Upper lobe of left lung (tissue), 6 donors: ENCODE data around the gene UBR2. TPM values are rescaled to one million over a fixed set of nuclear protein-coding genes. Genes with fewer than 3 reads are reported as not detected.

Experiments
- ATAC-seq, 2 donors: fragments of 200-7000 bp; cut with Tn5 transposase; one replicate each; pipeline ENCODE4 v1.9.1; 2022; ENCODE audit warnings: mild to moderate bottlenecking in 2 of 2, moderate library complexity in 2 of 2; ENCODE audit not compliant: low FRiP score in 2 of 2
- DNase-seq, 2 donors: peaks; one replicate each; pipeline ENCODE4 v3.0.0-alpha.2; 2019 to 2020
- H3K27ac ChIP-seq, 4 donors: fragments of 200-600 bp; sonication (generic); one replicate each; pipeline ENCODE4 v1.5.1; 2016 to 2019
- H3K27me3 ChIP-seq, 4 donors: fragments of 200-600 bp; sonication (generic); one replicate each; pipeline ENCODE4 v1.5.1; 2017 to 2019
- H3K36me3 ChIP-seq, 4 donors: fragments of 200-600 bp; sonication (generic); one replicate each; pipeline ENCODE4 v1.5.1; 2016 to 2019
- H3K4me1 ChIP-seq, 4 donors: fragments of 200-600 bp; sonication (generic); one replicate each; pipeline ENCODE4 v1.5.1; 2018 to 2019
- H3K4me3 ChIP-seq, 4 donors: fragments of 200-600 bp; sonication (generic); one replicate each; pipeline ENCODE4 v1.5.1; 2017 to 2019; ENCODE audit warnings: mild to moderate bottlenecking in 2 of 4, moderate library complexity in 1 of 4
- H3K9me3 ChIP-seq, 4 donors: fragments of 200-600 bp; sonication (generic); one replicate each; pipeline ENCODE4 v1.5.1; 2018 to 2019
- CTCF ChIP-seq, 6 experiments: fragments of 450-650 bp in 4 of 6; fragments of 200-600 bp in 2 of 6; sonication (generic) in 2 of 6; IDR thresholded peaks; one replicate each; pipeline ENCODE4 v1.5.1; 2016 to 2019; ENCODE audit warnings: antibody characterized with exemption in 6 of 6
- EP300 ChIP-seq, 4 donors: sonication (generic); formaldehyde crosslinking; IDR thresholded peaks; one replicate each; pipeline ENCODE4 v1.5.1; 2017; ENCODE audit warnings: antibody characterized with exemption in 4 of 4, control low read depth in 2 of 4
- POLR2A ChIP-seq, 4 donors: fragments of 450-650 bp; IDR thresholded peaks; one replicate each; pipeline ENCODE4 v1.5.1; 2016 to 2017; ENCODE audit warnings: antibody characterized with exemption in 4 of 4, mild to moderate bottlenecking in 2 of 4
- POLR2AphosphoS5 ChIP-seq, 2 donors: sonication (generic); formaldehyde crosslinking; IDR thresholded peaks; one replicate each; pipeline ENCODE4 v1.5.1; 2017; ENCODE audit warnings: antibody characterized with exemption in 2 of 2
- WGBS, 2 donors: methylation state at CpG; one replicate each; pipeline ENCODE4 v1.1.5; 2017 to 2018; 5-methylcytosine and 5-hydroxymethylcytosine counted together
- total RNA-seq, 6 donors: library from RNA; depleted of rRNA in 4 of 6; stranded (reverse); fragments of >200 nt in 4 of 6; gene quantifications; one replicate each; pipeline versions ENCODE4 v1.1.0 to v1.2.1, GENCODE V29; 2016 to 2021
- donor health status: DM: no; HTN: no; CAD: no; lungs with moderate emphysema.
- donor health status: DM: no; HTN: yes; CAD: no; lungs with severe emphysema.

Gene UBR2
- total RNA-seq, 6 donors from 2014 or later, result 20.3 to 44.3 (median 32.8) TPM

GRCh38 chr6:42692137-42692911 is 128.5 kb downstream of the UBR2 start:
- peaks cover 0 to 34% (median 12%) of the 10 kb centered on the region in 4 donors for H3K4me1 ChIP-seq
- TF ChIP-seq CTCF (IDR thresholded peaks at IDR 0.05), result no peak
- TF ChIP-seq EP300 (IDR thresholded peaks at IDR 0.05), result no peak
- no peak for TF ChIP-seq POLR2AphosphoS5 (IDR thresholded peaks at IDR 0.05)
- no peak for TF ChIP-seq POLR2A (IDR thresholded peaks at IDR 0.05)
- H3K36me3 ChIP-seq, result peaks cover 17 to 73% (median 39%) of the 10 kb centered on the region in 4 donors
- H3K4me3 ChIP-seq, result no peak overlapping the region
- 73 to 74% methylated on average over 4 of the region's 4 CpGs for WGBS, 2 donors
- ATAC-seq (peak in 1 of 2 donors; percentile 67), DNase-seq (peak in 1 of 2 donors; percentile 38)
- no peaks in the 10 kb centered on the region for H3K27me3 ChIP-seq
- H3K9me3 ChIP-seq, result no peaks in the 10 kb centered on the region
- peak overlapping the region; percentile 11 to 72 (median 40) for H3K27ac ChIP-seq

- Histone ChIP-seq H3K36me3 (peaks cover 17 to 59% (median 28%) of the 10 kb centered on the region in 4 donors), H3K9me3 (no peaks in the 10 kb centered on the region), H3K27ac (peak overlapping the region in 3 of 4 donors; percentile 21 to 72 (median 67)), H3K4me3 (no peak overlapping the region), H3K27me3 (no peaks in the 10 kb centered on the region), H3K4me1 (peaks cover 0 to 34% (median 12%) of the 10 kb centered on the region in 4 donors)
- 89 to 96% methylated on average over 2 of the region's 2 CpGs for WGBS, 2 donors
- DNase-seq, result no peak
- TF ChIP-seq EP300 (IDR thresholded peaks at IDR 0.05), result no peak
- TF ChIP-seq POLR2A (IDR thresholded peaks at IDR 0.05), result no peak
- TF ChIP-seq CTCF (IDR thresholded peaks at IDR 0.05), result no peak
- TF ChIP-seq POLR2AphosphoS5 (IDR thresholded peaks at IDR 0.05), result no peak
- ATAC-seq, result no peak
These were observed 130.0 kb downstream of the UBR2 start for GRCh38 chr6:42693725-42694323.

DNA sequence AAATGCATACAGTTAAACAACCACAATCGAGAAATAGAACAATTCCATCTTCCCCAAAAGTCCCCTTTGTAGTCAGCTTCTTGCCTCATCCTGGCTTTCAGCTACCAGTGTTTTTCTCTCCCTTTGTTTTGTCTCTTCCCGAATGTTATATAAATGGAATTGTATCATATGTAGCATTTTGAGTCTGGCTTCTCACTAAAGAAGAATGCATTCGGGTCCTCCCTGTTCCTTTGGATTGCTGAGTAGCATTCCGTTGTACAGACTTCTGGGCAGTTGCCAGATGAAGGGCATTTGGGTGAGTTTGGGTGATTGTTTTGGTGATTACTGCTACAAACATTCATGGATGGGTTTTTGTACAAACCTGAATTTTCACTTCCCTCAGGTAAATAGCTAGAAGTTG is 130.8 kb downstream of the UBR2 start:
- 68 to 76% methylated on average over 4 of the region's 4 CpGs for WGBS, 2 donors
- no peak for TF ChIP-seq POLR2A (IDR thresholded peaks at IDR 0.05)
- no peak for ATAC-seq
- H3K27me3 ChIP-seq, result no peaks in the 10 kb centered on the region
- no peak for DNase-seq
- H3K4me3 ChIP-seq, result no peak overlapping the region
- no peaks in the 10 kb centered on the region for H3K9me3 ChIP-seq
- peaks cover 0 to 34% (median 12%) of the 10 kb centered on the region in 4 donors for H3K4me1 ChIP-seq
- H3K36me3 ChIP-seq, result peaks cover 10 to 51% (median 20%) of the 10 kb centered on the region in 4 donors
- H3K27ac ChIP-seq, result peak overlapping the region in 2 of 4 donors; percentile 67 to 72

DNA sequence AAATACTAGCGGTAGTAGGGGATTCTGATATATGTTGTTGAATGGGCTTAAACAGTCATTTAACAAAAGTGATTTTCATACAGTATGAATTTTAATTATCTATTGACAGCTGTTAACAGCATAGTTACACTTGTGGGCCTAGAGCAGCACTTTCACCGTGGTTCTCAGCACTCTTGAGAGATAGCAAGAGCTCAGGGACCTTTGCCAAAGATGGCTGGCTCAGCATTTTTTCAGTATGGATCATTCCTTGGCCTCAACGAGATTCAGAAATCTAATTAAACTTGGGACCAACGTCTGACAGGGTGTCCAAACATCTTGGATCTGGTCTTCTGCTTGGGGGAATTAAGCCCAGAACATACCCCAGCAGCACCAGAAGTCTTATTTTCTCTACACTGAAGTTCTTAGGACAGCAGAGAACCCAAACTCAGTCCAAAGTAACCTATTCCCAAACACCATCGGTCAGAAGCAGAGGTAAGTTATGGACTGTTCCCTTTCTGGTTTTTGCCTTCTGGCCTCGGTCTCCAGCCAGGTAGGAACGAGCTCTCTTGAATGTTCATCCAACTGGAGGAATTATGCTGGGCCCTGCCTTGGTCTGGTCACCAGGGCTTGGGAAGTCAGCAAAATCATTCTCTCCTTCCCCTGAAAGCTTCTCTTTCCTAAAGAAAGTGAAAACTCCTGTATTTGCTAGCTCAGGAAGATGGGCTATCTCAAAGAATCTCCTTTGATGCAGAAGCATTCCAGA is 132.9 kb downstream of the UBR2 start:
- 72 to 75% methylated on average over 7 of the region's 7 CpGs for WGBS, 2 donors
- TF ChIP-seq EP300 (IDR thresholded peaks at IDR 0.05), result no peak
- no peak for TF ChIP-seq POLR2AphosphoS5 (IDR thresholded peaks at IDR 0.05)
- no peak for TF ChIP-seq CTCF (IDR thresholded peaks at IDR 0.05)
- no peak for TF ChIP-seq POLR2A (IDR thresholded peaks at IDR 0.05)
- Histone ChIP-seq H3K27me3 (no peaks in the 10 kb centered on the region), H3K4me1 (peaks cover 0 to 30% (median 12%) of the 10 kb centered on the region in 4 donors), H3K36me3 (peaks cover 0 to 32% (median 4%) of the 10 kb centered on the region in 4 donors), H3K4me3 (no peak overlapping the region), H3K27ac (peak overlapping the region in 1 of 4 donors; percentile 37), H3K9me3 (no peaks in the 10 kb centered on the region)
- DNase-seq (no peak), ATAC-seq (peak in 1 of 2 donors; percentile 29)

DNA sequence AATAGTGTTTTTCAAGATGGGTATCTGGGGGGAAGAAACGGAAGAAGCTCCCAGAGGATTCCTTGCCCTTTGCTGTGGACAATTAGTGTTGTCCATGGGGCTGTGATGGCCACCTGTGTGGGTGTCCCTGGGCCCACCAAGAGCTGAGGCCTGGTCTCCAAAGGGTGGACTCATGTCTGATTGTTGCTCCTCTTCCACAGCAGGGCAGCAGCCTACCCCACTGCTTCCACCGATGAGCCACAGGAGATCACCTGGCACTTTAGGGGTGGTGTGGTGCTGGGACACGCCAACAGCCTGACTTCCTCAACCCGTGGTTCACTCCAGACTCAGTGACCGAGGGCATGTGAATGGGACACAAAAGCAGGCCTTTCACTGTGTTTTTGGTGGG is 133.4 kb downstream of the UBR2 start:
- DNase-seq (no peak), ATAC-seq (no peak)
- H3K27ac ChIP-seq, result peak overlapping the region in 1 of 4 donors; percentile 37
- H3K9me3 ChIP-seq, result no peaks in the 10 kb centered on the region
- TF ChIP-seq POLR2AphosphoS5 (IDR thresholded peaks at IDR 0.05) (no peak), CTCF (IDR thresholded peaks at IDR 0.05) (no peak), EP300 (IDR thresholded peaks at IDR 0.05) (no peak), POLR2A (IDR thresholded peaks at IDR 0.05) (no peak)
- H3K4me1 ChIP-seq, result peaks cover 0 to 25% (median 12%) of the 10 kb centered on the region in 4 donors
- 84 to 89% methylated on average over 5 of the region's 5 CpGs for WGBS, 2 donors
- peaks cover 0 to 26% (median 4%) of the 10 kb centered on the region in 4 donors for H3K36me3 ChIP-seq
- H3K27me3 ChIP-seq, result no peaks in the 10 kb centered on the region
- no peak overlapping the region for H3K4me3 ChIP-seq
